NCI-H1105 treated with DMSO at 0.1 percent for 48 hours (cell line): ENCODE measurements around the gene C13orf42.

ENCODE experiments used
- DNase-seq: peaks from one replicate; lab custom pipeline; 2025; lab: John Stamatoyannopoulos, UW

Gene C13orf42

DNA sequence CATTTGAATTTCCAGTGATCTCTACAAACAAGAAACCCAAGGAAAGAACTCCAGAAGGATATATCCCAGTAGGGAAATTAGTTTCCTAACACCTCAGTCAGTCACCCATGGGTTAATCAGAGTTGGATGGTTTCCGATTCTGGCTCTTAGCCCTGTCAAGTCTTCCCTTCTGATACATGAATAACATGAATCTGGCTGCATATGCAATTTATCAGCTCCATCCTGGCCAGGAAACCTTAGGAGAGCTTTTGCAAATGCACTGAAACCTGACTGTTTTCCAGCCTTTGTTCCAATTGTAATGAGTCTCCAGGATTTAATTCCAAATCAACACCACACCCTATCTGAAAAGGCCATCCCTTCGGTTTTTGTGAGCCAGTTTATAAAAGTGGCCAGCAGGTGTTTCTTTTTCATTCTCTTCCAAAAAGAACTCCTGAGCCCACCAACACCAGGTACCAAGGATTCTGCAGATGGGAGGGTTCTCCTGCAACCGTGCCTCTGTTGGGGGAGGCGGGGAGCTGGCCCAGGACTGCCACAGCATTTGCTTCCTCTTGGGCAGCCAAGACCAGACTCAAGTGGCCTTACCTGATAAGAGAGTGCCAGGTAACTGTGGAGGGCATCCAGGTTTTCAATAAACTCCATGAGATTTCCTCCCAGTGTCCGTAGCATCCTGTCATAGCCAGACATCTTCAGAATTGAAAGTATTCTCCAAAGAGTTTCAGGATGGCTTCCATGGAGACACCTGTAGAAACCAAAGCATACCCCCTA lies 77.5 kb downstream of the C13orf42 start:
- DNase-seq, result no peak

DNA sequence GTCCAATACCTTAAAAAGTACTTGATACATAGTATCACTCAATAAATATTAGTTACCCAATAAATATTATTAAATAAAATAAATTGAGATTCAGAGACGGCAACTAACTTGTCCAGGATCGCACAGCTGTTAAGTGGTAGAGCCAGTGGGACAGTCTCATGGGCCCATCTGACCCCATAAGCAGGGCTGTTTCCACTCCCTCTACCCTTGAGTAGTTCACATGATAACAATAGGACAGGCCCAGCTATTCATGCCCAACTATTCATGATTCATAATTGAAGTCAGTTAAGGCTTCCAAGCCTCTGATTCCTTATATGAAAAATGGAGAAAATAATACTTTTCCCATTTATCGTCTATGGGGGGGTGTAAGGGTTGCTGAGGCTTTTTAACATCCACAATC lies 78.2 kb downstream of the C13orf42 start:
- DNase-seq, result no peak
